ENCODE data around the gene MCHR1. TPM values are rescaled to one million over a fixed set of nuclear protein-coding genes. Genes with fewer than 3 reads are reported as not detected.

MCHR1 gene
- total and polyA plus RNA-seq, 2 of the 13 experiments (the other 11 are each of a cell fraction or from before 2014, with no cell fraction given): 0.40 to 0.83 TPM

- TF ChIP-seq ZNF557 (CRISPR knock-in tag; IDR thresholded peaks at IDR 0.05) (peak; percentile 35; the same call in 1 of the 2 replicates), SUZ12 (IDR thresholded peaks at IDR 0.05; ENCODE audit: low read depth, low read length) (no peak), NCOR1 (IDR thresholded peaks at IDR 0.05; ENCODE audit: borderline replicate concordance, low read length) (no peak), KLF12 (CRISPR knock-in tag; IDR thresholded peaks at IDR 0.05; ENCODE audit: borderline replicate concordance) (no peak; the same call in 1 of the 2 replicates), ZNF292 (CRISPR knock-in tag; IDR thresholded peaks at IDR 0.05; ENCODE audit: borderline replicate concordance, low read depth) (peak; percentile 92; the same call in 1 of the 2 replicates), ZNF598 (CRISPR knock-in tag; IDR thresholded peaks at IDR 0.05; ENCODE audit: borderline replicate concordance) (0 out of 2 replicates have a peak, but pooled peaks have one; percentile 29), MZF1 (CRISPR knock-in tag; IDR thresholded peaks at IDR 0.05; ENCODE audit: borderline replicate concordance) (no peak), WIZ (CRISPR knock-in tag; IDR thresholded peaks at IDR 0.05) (0 out of 2 replicates have a peak, but pooled peaks have one; percentile 40), RFX3 (CRISPR knock-in tag; IDR thresholded peaks at IDR 0.05) (no peak), TBX2 (CRISPR knock-in tag; IDR thresholded peaks at IDR 0.05; ENCODE audit: borderline replicate concordance) (peak; percentile 71; the same call in 1 of the 2 replicates), ZNF639 (CRISPR knock-in tag; conservative IDR thresholded peaks at IDR 0.05) (no peak; the same call in 1 of the 2 replicates), YEATS2 (CRISPR knock-in tag; IDR thresholded peaks at IDR 0.05; ENCODE audit: borderline replicate concordance) (peak; percentile 96), ARID3A (IDR thresholded peaks at IDR 0.05; ENCODE audit: low read depth, low read length) (no peak), TBX3 (IDR thresholded peaks at IDR 0.05; ENCODE audit: borderline replicate concordance) (no peak), IRF2 (CRISPR knock-in tag; IDR thresholded peaks at IDR 0.05) (no peak; the same call in 1 of the 2 replicates), PRDM4 (CRISPR knock-in tag; IDR thresholded peaks at IDR 0.05; ENCODE audit: borderline replicate concordance) (no peak), ELF1 (CRISPR knock-in tag; IDR thresholded peaks at IDR 0.05) (peak; percentile 64), IKZF4 (CRISPR knock-in tag; IDR thresholded peaks at IDR 0.05; ENCODE audit: borderline replicate concordance, low read depth, not compliant biosample characterization) (no peak), CBX2 (IDR thresholded peaks at IDR 0.05; ENCODE audit: low read depth, low read length) (no peak), CBX2 (CRISPR knock-in tag; IDR thresholded peaks at IDR 0.05; ENCODE audit: low read depth) (no peak), ZSCAN30 (CRISPR knock-in tag; IDR thresholded peaks at IDR 0.05) (peak; percentile 49; the same call in 1 of the 2 replicates), NFYC (CRISPR knock-in tag; IDR thresholded peaks at IDR 0.05) (peak; percentile 94), SETDB1 (CRISPR knock-in tag; IDR thresholded peaks at IDR 0.05; ENCODE audit: borderline replicate concordance) (no peak), SATB2 (CRISPR knock-in tag; IDR thresholded peaks at IDR 0.05) (no peak)
These were observed 27.5 kb upstream of the MCHR1 start (continued) for GRCh38 chr22:40651563-40652501.

All from HepG2 (cell line).